WTC11 (cell line): ENCODE data around the gene COMMD9.

ENCODE experiments used
- CTCF ChIP-seq: fragments of 200-600 bp; IDR thresholded peaks from 2 replicates; pipeline ENCODE4 v1.8.0; 2022; ENCODE audit warnings: antibody characterized with exemption
- ESRRA ChIP-seq: sonication (generic); formaldehyde crosslinking; IDR thresholded peaks from 2 replicates; pipeline ENCODE4 v1.8.1; 2022; ENCODE audit warnings: mild to moderate bottlenecking, missing genetic modification reagents, borderline replicate concordance
- FOXK1 ChIP-seq: sonication (generic); formaldehyde crosslinking; IDR thresholded peaks from 2 replicates; pipeline ENCODE4 v1.8.0; 2022; ENCODE audit warnings: mild to moderate bottlenecking, moderate library complexity, missing genetic modification reagents
- JUN ChIP-seq: sonication (generic); formaldehyde crosslinking; IDR thresholded peaks from 2 replicates; pipeline ENCODE4 v1.8.0; 2023; ENCODE audit warnings: mild to moderate bottlenecking, missing genetic modification reagents
- RELA ChIP-seq: sonication (generic); formaldehyde crosslinking; IDR thresholded peaks from 2 replicates; pipeline ENCODE4 v1.8.1; 2022; ENCODE audit warnings: missing genetic modification reagents, mild to moderate bottlenecking, borderline replicate concordance
- SMAD3 ChIP-seq: sonication (generic); formaldehyde crosslinking; IDR thresholded peaks from 2 replicates; pipeline ENCODE4 v1.8.0; 2022; ENCODE audit warnings: missing genetic modification reagents, mild to moderate bottlenecking, borderline replicate concordance
- ZNF138 ChIP-seq: sonication (generic); formaldehyde crosslinking; conservative IDR thresholded peaks from 2 replicates; pipeline ENCODE4 v1.8.1; 2022; ENCODE audit warnings: mild to moderate bottlenecking, moderate library complexity, missing genetic modification reagents

DNA sequence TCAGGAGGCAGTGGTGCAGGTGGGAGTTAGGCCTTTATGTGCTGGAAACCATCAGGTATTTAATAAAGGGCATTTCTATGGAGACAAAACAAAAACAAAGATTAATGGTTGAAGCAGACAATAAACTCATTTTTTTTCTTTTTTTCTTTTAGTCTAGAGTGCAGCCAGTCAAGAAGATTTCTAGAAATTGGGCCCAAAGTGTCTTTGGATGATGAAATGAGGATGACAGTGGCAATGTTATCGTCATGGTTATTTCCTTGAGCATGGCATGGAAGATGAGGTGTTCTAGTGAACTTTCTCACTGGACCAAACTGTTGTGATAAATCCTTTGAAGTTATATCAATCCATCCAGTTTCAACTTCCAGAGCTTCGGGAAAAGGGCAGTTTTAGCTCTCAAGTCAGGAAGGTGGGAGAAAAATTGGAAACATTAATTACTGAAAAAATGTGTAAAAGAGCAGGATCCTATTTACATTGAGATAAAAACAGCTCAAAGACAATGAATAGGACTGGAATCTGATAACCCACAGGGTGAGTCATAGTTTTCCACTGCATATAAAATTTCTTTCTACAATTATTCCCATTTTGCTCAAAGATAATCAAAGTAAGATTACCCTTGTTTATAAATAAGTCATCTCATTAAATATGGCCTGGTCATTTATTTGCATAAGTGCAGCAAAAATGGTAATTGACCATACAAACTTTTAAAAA is 39.9 kb upstream of the COMMD9 start:
- TF ChIP-seq CTCF (no peak), SMAD3 (CRISPR knock-in tag) (no peak), ESRRA (CRISPR knock-in tag) (no peak), JUN (no peak), ZNF138 (CRISPR knock-in tag) (no peak), FOXK1 (CRISPR knock-in tag) (no peak), RELA (no peak)
